ENCODE data around the gene ARAP1. TPM values are rescaled to one million over a fixed set of nuclear protein-coding genes. Genes with fewer than 3 reads are reported as not detected.

The ARAP1 gene
- total and polyA plus RNA-seq, 2 donors (not counting 1 experiment from before 2014, with no cell fraction given) = 41.8 to 113 TPM

DNA sequence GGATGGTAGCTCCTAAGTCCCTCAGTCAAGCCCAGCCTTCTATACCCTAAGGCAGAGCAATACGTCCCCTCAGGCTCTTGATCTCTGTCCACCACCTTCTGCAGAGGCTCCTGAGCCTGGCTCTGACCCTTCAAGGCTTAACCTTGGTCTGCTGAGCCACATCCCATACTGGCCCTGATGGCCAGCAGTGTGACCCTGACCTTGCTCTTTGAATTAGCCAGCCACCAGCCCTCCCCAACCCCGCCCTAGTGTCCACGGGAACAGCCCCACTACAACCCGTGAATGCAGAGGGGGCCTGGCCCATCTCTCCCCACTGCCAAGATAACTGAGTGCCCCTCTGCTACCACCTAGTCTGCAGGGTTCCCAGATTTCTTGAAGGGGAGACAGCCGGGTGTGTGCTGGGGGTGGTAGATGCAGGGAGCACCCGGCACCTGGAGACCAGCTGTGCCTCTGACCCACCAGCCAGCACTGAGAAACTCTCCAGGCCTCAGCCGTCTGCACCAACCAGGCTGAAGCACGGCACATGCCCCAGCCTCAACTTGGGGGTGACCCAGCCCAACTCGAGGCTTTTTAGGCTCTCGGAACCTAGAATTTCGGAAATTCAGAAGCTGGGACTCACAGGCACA is 6.2 kb downstream of the ARAP1 start:
- peaks cover 5% of the 10 kb centered on the region for H3K79me2 ChIP-seq (ENCODE audit: control insufficient read depth, insufficient read depth, low read length)
- no peaks in the 10 kb centered on the region for H4K20me1 ChIP-seq (ENCODE audit: control insufficient read depth, extremely low read depth, insufficient read depth, low read length)
- no peak overlapping the region for H3K9ac ChIP-seq (ENCODE audit: insufficient read depth, low read length)
- H2AFZ ChIP-seq (ENCODE audit: low read length) = no peak overlapping the region
- no peaks in the 10 kb centered on the region for H3K36me3 ChIP-seq (ENCODE audit: control insufficient read depth, insufficient read depth, low read length)
- no peaks in the 10 kb centered on the region for H3K9me3 ChIP-seq (ENCODE audit: control insufficient read depth, insufficient read depth, low read depth, low read length)
- H3K27ac ChIP-seq (ENCODE audit: insufficient read depth, low read length) = no peak overlapping the region
- DNase-seq (ENCODE audit: low read depth in 2 of 2) = no peak
- H3K4me3 ChIP-seq (replicated peaks in 1 of 4; ENCODE audit: control extremely low read depth in 1 of 4, insufficient read depth in 1 of 4, low read depth in 3 of 4, low read length in 4 of 4) = no peak overlapping the region
- TF ChIP-seq, protein P1, sequence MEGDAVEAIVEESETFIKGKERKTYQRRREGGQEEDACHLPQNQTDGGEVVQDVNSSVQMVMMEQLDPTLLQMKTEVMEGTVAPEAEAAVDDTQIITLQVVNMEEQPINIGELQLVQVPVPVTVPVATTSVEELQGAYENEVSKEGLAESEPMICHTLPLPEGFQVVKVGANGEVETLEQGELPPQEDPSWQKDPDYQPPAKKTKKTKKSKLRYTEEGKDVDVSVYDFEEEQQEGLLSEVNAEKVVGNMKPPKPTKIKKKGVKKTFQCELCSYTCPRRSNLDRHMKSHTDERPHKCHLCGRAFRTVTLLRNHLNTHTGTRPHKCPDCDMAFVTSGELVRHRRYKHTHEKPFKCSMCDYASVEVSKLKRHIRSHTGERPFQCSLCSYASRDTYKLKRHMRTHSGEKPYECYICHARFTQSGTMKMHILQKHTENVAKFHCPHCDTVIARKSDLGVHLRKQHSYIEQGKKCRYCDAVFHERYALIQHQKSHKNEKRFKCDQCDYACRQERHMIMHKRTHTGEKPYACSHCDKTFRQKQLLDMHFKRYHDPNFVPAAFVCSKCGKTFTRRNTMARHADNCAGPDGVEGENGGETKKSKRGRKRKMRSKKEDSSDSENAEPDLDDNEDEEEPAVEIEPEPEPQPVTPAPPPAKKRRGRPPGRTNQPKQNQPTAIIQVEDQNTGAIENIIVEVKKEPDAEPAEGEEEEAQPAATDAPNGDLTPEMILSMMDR (conservative IDR thresholded peaks at IDR 0.05 in 1 of 2, IDR thresholded peaks at IDR 0.05 in 1 of 2; ENCODE audit: low read depth in 1 of 2, low read length in 2 of 2) = no peak
- TF ChIP-seq EZH2 (IDR thresholded peaks at IDR 0.05; ENCODE audit: low read length, missing control alignments) = no peak
- H3K4me1 ChIP-seq (ENCODE audit: control insufficient read depth, extremely low read depth, insufficient read depth, low read length) = peaks cover 8% of the 10 kb centered on the region
- no peak overlapping the region for H3K4me2 ChIP-seq (ENCODE audit: extremely low read depth, insufficient read depth, low read length)
- no peaks in the 10 kb centered on the region for H3K27me3 ChIP-seq (ENCODE audit: control insufficient read depth, insufficient read depth, low read length)

GRCh38 chr11:72745511-72745910 is 6.7 kb downstream of the ARAP1 start:
- H4K20me1 ChIP-seq (ENCODE audit: control insufficient read depth, extremely low read depth, insufficient read depth, low read length) = no peaks in the 10 kb centered on the region
- H3K36me3 ChIP-seq (ENCODE audit: control insufficient read depth, insufficient read depth, low read length) = no peaks in the 10 kb centered on the region
- no peak overlapping the region for H3K9ac ChIP-seq (ENCODE audit: insufficient read depth, low read length)
- no peak overlapping the region for H3K27ac ChIP-seq (ENCODE audit: insufficient read depth, low read length)
- H3K79me2 ChIP-seq (ENCODE audit: control insufficient read depth, insufficient read depth, low read length) = peaks cover 2% of the 10 kb centered on the region
- no peaks in the 10 kb centered on the region for H3K27me3 ChIP-seq (ENCODE audit: control insufficient read depth, insufficient read depth, low read length)
- no peak for DNase-seq (ENCODE audit: low read depth in 2 of 2)
- H3K4me1 ChIP-seq (ENCODE audit: control insufficient read depth, extremely low read depth, insufficient read depth, low read length) = peaks cover 9% of the 10 kb centered on the region
- H3K9me3 ChIP-seq (ENCODE audit: control insufficient read depth, insufficient read depth, low read depth, low read length) = no peaks in the 10 kb centered on the region
- H3K4me2 ChIP-seq (ENCODE audit: extremely low read depth, insufficient read depth, low read length) = no peak overlapping the region
- no peak overlapping the region for H2AFZ ChIP-seq (ENCODE audit: low read length)
- no peak overlapping the region for H3K4me3 ChIP-seq (replicated peaks in 1 of 4; ENCODE audit: control extremely low read depth in 1 of 4, insufficient read depth in 1 of 4, low read depth in 3 of 4, low read length in 4 of 4)
- no peak for TF ChIP-seq EZH2 (IDR thresholded peaks at IDR 0.05; ENCODE audit: low read length, missing control alignments)
- TF ChIP-seq, protein P1 (conservative IDR thresholded peaks at IDR 0.05 in 1 of 2, IDR thresholded peaks at IDR 0.05 in 1 of 2; ENCODE audit: low read depth in 1 of 2, low read length in 2 of 2) = no peak

- no peaks in the 10 kb centered on the region for H3K27me3 ChIP-seq (ENCODE audit: control insufficient read depth, insufficient read depth, low read length)
- H4K20me1 ChIP-seq (ENCODE audit: control insufficient read depth, extremely low read depth, insufficient read depth, low read length) = no peaks in the 10 kb centered on the region
- H3K4me2 ChIP-seq (ENCODE audit: extremely low read depth, insufficient read depth, low read length) = no peak overlapping the region
- no peak for TF ChIP-seq EZH2 (IDR thresholded peaks at IDR 0.05; ENCODE audit: low read length, missing control alignments)
- TF ChIP-seq, protein P1 (conservative IDR thresholded peaks at IDR 0.05 in 1 of 2, IDR thresholded peaks at IDR 0.05 in 1 of 2; ENCODE audit: low read depth in 1 of 2, low read length in 2 of 2) = no peak
- no peak overlapping the region for H3K27ac ChIP-seq (ENCODE audit: insufficient read depth, low read length)
- H3K9ac ChIP-seq (ENCODE audit: insufficient read depth, low read length) = no peak overlapping the region
- H3K4me1 ChIP-seq (ENCODE audit: control insufficient read depth, extremely low read depth, insufficient read depth, low read length) = peaks cover 15% of the 10 kb centered on the region
- H3K36me3 ChIP-seq (ENCODE audit: control insufficient read depth, insufficient read depth, low read length) = no peaks in the 10 kb centered on the region
- DNase-seq (ENCODE audit: low read depth in 2 of 2) = no peak
- H3K9me3 ChIP-seq (ENCODE audit: control insufficient read depth, insufficient read depth, low read depth, low read length) = no peaks in the 10 kb centered on the region
- no peak overlapping the region for H2AFZ ChIP-seq (ENCODE audit: low read length)
- no peak overlapping the region for H3K4me3 ChIP-seq (replicated peaks in 1 of 4; ENCODE audit: control extremely low read depth in 1 of 4, insufficient read depth in 1 of 4, low read depth in 3 of 4, low read length in 4 of 4)
- H3K79me2 ChIP-seq (ENCODE audit: control insufficient read depth, insufficient read depth, low read length) = peaks cover 4% of the 10 kb centered on the region
Observed at GRCh38 chr11:72744474-72744873, 7.7 kb downstream of the ARAP1 start.
